GM19463 (cell line): ENCODE data around the gene CSPG4.

Source experiments
- ATAC-seq: cut with Tn5 transposase; IDR thresholded peaks from one replicate; pipeline ENCODE4 v1.9.1; 2021; ENCODE audit warnings: mild to moderate bottlenecking, moderate library complexity; ENCODE audit not compliant: unreplicated experiment

CSPG4 gene

DNA sequence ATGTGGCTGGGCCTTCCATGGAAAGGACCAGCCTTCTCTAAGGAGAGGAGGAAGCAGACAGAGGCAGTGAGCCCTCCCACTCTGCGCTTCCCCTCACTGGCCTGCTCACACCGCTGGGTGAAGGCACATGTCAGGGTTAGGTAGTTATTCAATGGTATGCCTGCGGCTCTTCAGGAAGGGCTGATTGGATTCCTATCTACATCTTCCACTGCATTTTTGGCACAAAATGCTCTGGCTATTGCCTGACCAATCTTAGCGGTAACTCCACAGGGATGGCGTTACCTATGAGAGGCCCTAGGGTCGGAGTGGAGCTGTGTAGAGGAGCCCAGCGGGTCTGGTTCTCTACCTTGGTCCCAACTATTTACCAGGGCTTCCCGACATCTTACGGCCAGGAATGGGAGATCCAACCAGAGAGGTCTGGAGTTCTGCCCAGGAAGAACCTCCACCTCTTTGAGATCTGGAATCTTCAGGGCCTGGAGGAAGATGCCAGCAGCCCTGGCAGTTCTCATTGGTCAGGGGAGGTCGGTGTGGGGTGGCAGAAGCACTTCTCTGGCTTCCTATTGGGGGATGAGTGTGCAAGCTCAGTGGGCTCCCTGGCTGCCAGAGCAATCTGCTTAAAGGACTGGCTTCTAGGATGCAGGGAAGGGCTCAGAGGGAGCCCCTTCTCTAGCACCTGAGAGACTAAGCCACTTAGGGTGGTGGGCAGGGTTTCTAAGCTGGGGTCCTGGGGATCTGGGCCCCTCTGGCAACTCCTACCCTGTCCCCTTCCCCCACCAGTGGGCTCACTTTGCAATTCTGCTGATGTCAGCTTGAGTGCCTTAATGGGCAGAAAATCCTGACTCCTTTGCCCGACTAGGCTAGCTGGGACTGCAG lies 40.7 kb downstream of the CSPG4 start:
- no peak for ATAC-seq

- ATAC-seq, result no peak
These were observed 42.8 kb downstream of the CSPG4 start for GRCh38 chr15:75669879-75670212.

- no peak for ATAC-seq
These were observed 43.3 kb downstream of the CSPG4 start for GRCh38 chr15:75669191-75669878.

DNA sequence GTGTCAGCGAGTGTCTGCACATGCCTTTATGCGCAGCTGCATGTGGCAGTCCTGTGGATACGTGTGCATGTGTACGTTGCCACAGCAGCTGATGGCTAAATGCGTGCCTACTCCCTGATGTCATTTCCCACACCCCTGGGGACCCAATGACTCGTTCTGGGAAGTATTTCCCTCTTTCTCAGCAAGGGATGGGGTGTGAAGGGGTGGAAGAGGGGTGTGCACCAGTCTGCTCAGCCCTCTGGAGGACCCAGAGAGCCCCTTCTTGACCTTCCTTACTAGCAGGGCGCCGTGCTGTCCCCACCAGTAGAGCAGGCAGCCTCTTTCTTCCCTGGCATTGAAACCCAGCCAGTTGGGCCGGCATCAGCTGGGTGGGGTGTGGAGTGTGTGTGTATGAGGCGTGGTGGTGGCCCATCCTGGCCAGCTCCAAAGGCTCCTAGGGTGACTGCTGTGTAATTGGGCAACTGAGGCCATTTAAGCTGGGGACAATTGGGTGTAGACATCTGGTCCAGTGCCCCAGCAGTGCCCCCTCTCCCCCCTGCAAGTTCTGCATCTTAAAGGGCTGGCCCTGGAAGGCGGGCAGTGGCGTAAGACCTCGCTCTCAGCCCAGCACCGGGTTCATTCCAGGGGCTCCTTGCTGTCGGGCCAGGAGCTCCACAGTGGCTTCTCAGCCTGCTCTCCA lies 45.7 kb downstream of the CSPG4 start:
- no peak for ATAC-seq

- no peak for ATAC-seq
These were observed 48.7 kb downstream of the CSPG4 start for GRCh38 chr15:75663931-75664421.

- no peak for ATAC-seq
These were observed 49.7 kb downstream of the CSPG4 start for GRCh38 chr15:75662823-75663519.

- no peak for ATAC-seq
These were observed 50.9 kb downstream of the CSPG4 start for GRCh38 chr15:75661756-75662140.

DNA sequence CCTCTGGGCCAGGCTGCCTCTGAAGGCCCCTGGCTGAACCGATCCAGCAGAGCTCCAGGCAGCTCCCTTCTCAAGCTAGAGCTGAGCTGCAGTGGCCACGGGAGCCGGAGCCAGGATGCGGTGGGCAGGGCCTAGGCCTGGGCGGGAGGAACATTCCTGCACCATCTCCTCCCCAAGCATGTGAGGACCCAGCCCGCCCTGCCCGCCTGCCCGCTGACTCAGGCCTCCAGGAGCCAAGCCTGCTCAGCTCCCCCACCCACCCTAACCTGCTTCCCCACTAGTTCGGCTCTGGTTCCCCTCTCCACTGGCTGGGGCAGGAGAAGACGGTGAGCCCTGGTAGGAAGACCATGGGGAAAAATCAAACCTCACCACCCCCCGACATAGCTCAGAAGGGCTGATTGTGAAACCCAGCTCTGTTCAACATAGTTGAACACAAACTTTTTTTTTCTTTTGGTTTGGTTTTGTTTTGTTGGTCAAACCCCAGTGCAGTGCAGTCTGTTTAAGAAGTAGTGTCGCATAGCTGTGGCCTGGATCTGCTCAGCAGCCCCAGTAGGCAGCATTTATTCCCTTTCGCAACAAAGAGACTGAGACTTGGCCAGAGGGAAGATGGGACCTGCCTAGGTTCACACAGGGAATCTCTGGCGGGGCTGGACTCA lies 51.4 kb downstream of the CSPG4 start:
- no peak for ATAC-seq

GRCh38 chr15:75659928-75660645 lies 52.6 kb downstream of the CSPG4 start:
- ATAC-seq, result no peak

- no peak for ATAC-seq
These were observed 53.4 kb downstream of the CSPG4 start for GRCh38 chr15:75659141-75659771.

DNA sequence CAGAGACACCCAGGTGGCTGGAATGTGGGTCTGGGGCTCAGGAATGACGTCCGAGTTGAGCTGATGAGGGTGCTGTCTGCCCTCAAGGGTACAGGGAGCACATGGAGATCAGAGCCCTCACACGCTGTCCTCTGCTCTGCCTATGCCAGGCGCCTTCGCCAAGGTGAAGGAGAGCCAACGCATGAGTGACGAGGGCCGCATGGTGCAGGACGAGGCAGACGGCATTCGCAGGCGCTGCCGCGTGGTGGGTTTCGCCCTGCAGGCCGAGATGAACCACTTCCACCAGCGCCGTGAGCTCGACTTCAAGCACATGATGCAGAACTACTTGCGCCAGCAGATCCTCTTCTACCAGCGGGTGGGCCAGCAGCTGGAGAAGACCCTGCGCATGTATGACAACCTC lies 55.8 kb downstream of the CSPG4 start:
- ATAC-seq, result no peak

- no peak for ATAC-seq
These were observed 56.3 kb downstream of the CSPG4 start for GRCh38 chr15:75656331-75656730.

DNA sequence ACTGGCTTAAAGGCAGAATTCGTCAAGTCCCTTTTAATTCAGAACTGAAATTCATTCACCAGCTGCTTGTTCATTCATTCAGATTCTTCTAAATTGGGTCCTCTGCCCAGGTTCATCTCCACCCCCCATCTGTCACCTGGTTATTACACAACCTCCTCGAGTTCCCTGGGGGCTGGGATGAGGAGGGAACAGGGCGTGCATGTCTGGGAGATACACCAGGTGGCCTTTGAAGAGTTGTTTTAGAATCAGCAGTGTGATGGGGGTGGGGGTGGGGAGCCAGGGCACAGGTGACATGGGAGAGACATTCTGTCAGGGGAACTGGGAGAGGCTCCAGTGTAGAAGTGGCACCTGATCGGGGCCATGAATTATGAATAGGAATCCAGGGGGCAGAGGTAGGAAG lies 56.7 kb downstream of the CSPG4 start:
- no peak for ATAC-seq

GRCh38 chr15:75654201-75654907 lies 58.3 kb downstream of the CSPG4 start:
- ATAC-seq, result no peak

GRCh38 chr15:75653347-75653913 lies 59.2 kb downstream of the CSPG4 start:
- ATAC-seq, result no peak

DNA sequence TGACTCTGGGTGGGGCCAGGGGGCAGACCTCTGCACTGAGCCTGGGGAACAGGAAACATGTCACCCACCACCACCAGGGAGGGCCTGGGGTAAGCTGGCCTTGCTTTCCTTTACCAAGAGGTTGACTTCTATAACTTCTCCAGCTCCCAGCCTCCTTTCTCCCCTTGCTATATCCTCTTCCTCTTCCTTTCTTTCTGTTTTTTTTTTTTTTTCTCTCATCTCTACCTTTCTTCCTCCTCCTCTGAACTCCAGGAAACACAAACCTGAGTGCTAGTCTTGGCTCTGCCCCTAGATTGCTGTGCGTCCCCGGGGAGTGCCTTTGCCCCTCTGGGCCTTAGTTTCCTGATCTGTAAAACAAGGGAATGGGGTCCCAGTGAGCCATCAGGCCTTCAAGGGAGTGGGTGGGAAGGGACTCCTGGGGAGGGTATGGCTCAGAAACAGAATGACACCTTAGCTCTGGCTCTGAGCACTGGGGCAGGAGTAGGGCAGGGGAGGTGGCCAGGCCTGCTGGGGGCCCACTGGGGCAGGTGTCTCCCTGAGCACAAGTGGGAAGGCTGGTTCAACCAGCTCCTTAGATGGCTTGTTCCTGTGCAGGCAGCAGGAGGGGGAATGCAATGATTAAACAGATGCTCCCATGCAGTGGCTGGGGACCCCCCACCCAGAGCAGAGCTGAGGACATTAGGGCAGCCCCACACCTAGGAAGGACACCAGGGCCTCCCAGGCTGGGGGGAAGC lies 60.7 kb downstream of the CSPG4 start:
- ATAC-seq, result no peak

GRCh38 chr15:75650908-75651809 lies 61.5 kb downstream of the CSPG4 start:
- ATAC-seq, result no peak
